Measurements from ENCODE around the gene RAB2B.
A peak's percentile ranks its signal among the peaks of the same experiment; 100 is the strongest.

Gene RAB2B

DNA sequence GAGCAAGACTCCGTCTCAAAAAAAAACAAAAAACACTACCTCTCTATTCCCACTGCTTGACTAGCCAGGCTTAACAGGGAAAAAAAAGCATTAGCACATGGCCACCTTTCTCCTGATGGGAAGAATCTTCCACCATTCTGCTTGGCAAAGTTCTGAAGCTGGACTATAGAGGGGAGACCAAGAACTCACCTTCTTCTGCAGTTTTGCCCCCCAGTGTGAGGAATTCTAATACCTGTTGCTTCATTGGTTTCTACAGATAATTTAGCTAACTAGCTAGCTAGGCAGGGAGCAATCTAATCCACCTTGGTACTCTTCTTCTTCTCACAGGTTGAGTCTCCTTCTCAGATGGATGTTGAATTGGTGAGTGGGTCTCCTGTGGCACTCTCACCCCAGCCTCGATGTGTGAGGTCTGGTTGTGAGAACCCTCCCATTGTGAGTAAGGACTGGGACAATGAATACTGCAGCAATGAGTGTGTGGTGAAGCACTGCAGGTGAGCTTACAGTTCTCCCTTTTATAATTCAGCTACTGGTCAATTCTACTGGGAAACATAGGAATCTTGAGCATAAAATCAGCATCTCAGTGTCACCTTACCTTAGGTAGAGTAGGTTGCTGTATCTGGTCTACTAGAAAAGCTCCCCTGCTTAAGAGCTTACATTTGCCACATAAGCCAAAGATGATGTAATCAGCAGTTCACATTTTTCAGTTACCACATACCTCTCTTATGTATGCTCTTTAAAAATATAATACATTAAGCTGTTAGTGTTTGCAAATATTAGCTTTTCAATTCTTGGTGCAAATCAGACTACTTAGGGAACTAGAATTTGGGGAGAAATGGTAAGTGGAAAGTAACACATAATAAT lies 18.4 kb upstream of the RAB2B start:
- H3K4me1 ChIP-seq (ENCODE audit: control insufficient read depth, insufficient read depth, low read length, poor library complexity, severe bottlenecking), result no peaks in the 10 kb centered on the region
- H3K9me3 ChIP-seq (ENCODE audit: control insufficient read depth, low read length), result no peaks in the 10 kb centered on the region
- no peak overlapping the region for H3K27ac ChIP-seq (ENCODE audit: insufficient read depth, low read length, poor library complexity, severe bottlenecking)
- H3K36me3 ChIP-seq (ENCODE audit: control insufficient read depth, insufficient read depth, low read length), result peaks cover 68% of the 10 kb centered on the region
- no peak for DNase-seq
- H3K4me3 ChIP-seq (ENCODE audit: insufficient read depth, low read depth, low read length, poor library complexity, severe bottlenecking), result no peak overlapping the region
- H3K27me3 ChIP-seq (replicated peaks; ENCODE audit: control insufficient read depth, insufficient read depth, low read length, poor library complexity, severe bottlenecking), result no peaks in the 10 kb centered on the region

DNA sequence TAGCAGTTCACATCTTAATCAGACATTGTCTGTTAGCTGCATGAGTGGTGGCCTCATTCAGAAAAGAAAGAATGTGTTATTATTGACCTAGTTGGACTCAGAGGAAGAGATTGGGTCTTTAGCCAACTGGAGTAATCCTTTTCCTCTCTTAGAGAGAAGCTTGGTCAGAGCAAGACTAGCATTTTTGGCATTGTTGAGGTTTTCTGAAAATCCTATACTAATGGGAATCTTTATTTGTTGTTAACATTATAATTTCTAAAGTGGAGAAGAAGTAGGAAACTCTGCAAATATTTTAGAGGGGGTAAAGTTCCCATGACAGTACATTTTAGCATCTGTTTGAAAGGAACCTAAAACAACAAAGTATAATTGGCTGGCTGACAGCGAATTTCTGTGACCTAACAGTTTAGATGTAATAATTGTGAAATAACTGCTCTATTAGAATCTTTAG lies 9.9 kb upstream of the RAB2B start:
- H3K4me3 ChIP-seq (ENCODE audit: insufficient read depth, low read depth, low read length, poor library complexity, severe bottlenecking), result no peak overlapping the region
- no peak overlapping the region for H3K27ac ChIP-seq (ENCODE audit: insufficient read depth, low read length, poor library complexity, severe bottlenecking)
- no peak for DNase-seq
- no peaks in the 10 kb centered on the region for H3K27me3 ChIP-seq (replicated peaks; ENCODE audit: control insufficient read depth, insufficient read depth, low read length, poor library complexity, severe bottlenecking)
- no peaks in the 10 kb centered on the region for H3K9me3 ChIP-seq (ENCODE audit: control insufficient read depth, low read length)
- no peaks in the 10 kb centered on the region for H3K4me1 ChIP-seq (ENCODE audit: control insufficient read depth, insufficient read depth, low read length, poor library complexity, severe bottlenecking)
- peaks cover 44% of the 10 kb centered on the region for H3K36me3 ChIP-seq (ENCODE audit: control insufficient read depth, insufficient read depth, low read length)

DNA sequence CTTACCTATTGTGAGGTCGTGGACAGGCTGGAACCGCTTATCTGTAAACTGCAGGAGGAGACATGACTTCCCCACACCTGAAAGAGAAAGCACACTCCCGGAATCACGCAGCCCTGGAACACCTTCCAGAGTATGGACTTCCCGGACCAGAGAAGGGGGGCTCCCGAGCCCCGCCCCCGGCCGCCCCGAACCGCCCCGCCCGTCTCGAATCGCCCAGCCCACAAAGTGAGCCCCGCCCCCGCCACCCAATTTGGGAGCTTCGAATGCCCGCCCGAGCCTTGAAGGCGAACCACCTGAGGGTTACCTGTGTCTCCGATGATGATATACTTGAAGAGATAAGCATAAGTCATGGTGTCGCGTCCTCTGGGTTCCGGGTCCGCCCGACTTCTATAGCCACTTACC lies 235 bp downstream of the RAB2B start:
- Histone ChIP-seq H3K4me3 (ENCODE audit: insufficient read depth, low read depth, low read length, poor library complexity, severe bottlenecking) (peak overlapping the region; percentile 72), H3K36me3 (ENCODE audit: control insufficient read depth, insufficient read depth, low read length) (peaks cover 8% of the 10 kb centered on the region), H3K27ac (ENCODE audit: insufficient read depth, low read length, poor library complexity, severe bottlenecking) (peak overlapping the region; percentile 88), H3K9me3 (ENCODE audit: control insufficient read depth, low read length) (no peaks in the 10 kb centered on the region), H3K4me1 (ENCODE audit: control insufficient read depth, insufficient read depth, low read length, poor library complexity, severe bottlenecking) (peaks cover 9% of the 10 kb centered on the region), H3K27me3 (replicated peaks; ENCODE audit: control insufficient read depth, insufficient read depth, low read length, poor library complexity, severe bottlenecking) (no peaks in the 10 kb centered on the region)
- peak in 2 of 3 donors; percentile 83 for DNase-seq

DNA sequence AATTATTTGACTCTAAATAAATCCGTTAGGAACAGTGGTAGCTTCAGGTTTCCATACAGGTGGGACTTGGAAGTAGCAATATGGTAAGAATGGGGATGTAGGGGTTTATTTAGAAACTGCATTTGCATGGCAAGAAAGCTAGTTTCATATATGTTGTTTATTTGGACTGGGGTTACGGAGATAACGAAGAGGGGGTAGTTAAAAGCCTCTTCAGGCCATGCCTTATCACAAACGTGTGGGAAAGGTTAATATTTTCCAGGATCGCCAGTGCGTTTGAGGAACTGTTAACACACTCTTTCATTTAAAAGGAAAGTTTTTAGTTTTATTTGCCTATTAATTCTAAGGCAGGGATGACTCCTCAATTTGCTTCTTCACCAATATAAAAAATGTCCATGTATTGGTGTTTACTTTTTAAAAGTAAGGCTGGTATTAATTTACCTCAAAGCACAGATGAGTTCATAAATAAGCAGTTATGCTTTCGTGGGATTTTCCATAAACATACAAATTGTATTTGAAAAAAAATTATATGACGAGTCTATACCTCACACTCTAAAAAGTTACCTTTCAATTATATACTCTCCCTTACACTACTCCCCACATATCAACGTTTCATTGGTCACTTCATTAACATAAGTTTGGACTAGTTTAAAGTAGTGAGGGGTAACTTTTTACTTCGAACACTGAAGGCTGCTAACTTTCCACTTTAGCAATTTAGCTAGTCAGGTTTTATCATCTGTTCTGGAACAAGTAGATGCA lies 814 bp downstream of the RAB2B start:
- DNase-seq, result no peak
- peaks cover 9% of the 10 kb centered on the region for H3K4me1 ChIP-seq (ENCODE audit: control insufficient read depth, insufficient read depth, low read length, poor library complexity, severe bottlenecking)
- H3K27ac ChIP-seq (ENCODE audit: insufficient read depth, low read length, poor library complexity, severe bottlenecking), result peak overlapping the region; percentile 88

DNA sequence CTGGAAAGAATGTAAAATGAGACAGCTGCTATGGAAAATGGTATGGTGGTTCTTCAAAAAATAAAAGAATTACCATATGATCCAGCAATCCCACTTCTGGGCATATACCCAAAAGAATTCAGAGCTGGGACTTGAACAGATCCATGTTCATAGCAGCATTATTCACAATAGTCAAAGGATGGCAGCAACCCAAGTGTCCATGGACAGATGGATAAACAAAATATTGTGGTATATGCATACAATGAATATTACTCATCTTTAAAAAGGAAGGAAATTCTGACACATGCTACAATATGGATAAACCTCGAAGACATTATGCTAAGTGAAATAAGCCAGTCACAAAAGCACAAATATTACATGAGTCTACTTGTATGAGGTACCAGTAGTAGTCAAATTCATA lies 9.1 kb downstream of the RAB2B start:
- Histone ChIP-seq H3K27ac (ENCODE audit: insufficient read depth, low read length, poor library complexity, severe bottlenecking) (no peak overlapping the region), H3K4me1 (ENCODE audit: control insufficient read depth, insufficient read depth, low read length, poor library complexity, severe bottlenecking) (no peaks in the 10 kb centered on the region), H3K4me3 (ENCODE audit: insufficient read depth, low read depth, low read length, poor library complexity, severe bottlenecking) (no peak overlapping the region), H3K27me3 (replicated peaks; ENCODE audit: control insufficient read depth, insufficient read depth, low read length, poor library complexity, severe bottlenecking) (no peaks in the 10 kb centered on the region), H3K36me3 (ENCODE audit: control insufficient read depth, insufficient read depth, low read length) (peaks cover 29% of the 10 kb centered on the region), H3K9me3 (ENCODE audit: control insufficient read depth, low read length) (no peaks in the 10 kb centered on the region)
- DNase-seq, result no peak

More for the DNA sequence above, 814 bp downstream of the RAB2B start:
- no peaks in the 10 kb centered on the region for H3K9me3 ChIP-seq (ENCODE audit: control insufficient read depth, low read length)
- no peaks in the 10 kb centered on the region for H3K27me3 ChIP-seq (replicated peaks; ENCODE audit: control insufficient read depth, insufficient read depth, low read length, poor library complexity, severe bottlenecking)
- H3K36me3 ChIP-seq (ENCODE audit: control insufficient read depth, insufficient read depth, low read length), result peaks cover 3% of the 10 kb centered on the region
- peak overlapping the region; percentile 72 for H3K4me3 ChIP-seq (ENCODE audit: insufficient read depth, low read depth, low read length, poor library complexity, severe bottlenecking)

DNA sequence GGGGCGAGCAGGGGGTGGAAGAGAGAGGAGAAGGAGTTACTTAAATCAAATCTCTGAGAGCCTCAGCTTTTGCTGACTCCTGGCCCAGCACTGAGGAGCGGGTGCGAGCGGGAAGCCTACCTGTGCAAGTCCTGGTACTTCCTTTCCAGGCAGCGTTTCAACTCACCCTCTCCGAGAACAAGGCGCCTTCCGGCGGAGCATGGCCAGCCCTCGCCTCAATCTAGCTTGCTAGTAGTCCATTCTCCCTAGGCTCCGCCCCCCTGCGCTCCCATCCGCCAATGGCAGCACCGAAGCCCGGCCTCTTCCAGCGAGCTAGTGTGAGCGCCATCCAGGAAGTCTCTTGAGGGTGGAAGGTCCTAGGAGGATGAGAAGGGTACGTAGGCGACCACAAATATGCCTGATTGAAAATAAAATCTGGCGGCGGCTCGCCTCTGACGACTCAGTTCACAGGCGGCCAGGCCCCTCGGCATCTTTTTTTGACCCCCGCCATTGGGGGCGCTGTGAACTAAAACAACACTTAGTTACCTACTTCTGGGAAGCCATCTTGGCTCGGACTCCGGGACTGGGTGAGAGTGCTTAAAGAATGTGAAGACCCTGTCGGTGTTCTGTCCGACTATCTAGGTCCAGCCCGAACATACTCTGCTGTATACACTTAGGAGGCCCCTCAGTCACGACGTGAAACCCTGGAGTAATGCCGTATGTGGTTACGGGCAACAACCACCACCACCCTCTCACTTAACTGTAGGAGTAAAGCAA lies 20.7 kb downstream of the RAB2B start, which contains the start of gene CHD8:
CHD8 (minus strand) TSS at position 212 of the 756 bp plus-strand sequence. CDS start 24,480 bp downstream, outside the sequence.
- Histone ChIP-seq H3K27me3 (replicated peaks; ENCODE audit: control insufficient read depth, insufficient read depth, low read length, poor library complexity, severe bottlenecking) (no peaks in the 10 kb centered on the region), H3K27ac (ENCODE audit: insufficient read depth, low read length, poor library complexity, severe bottlenecking) (peak within 1 kb of the TSS; percentile 91), H3K4me3 (ENCODE audit: insufficient read depth, low read depth, low read length, poor library complexity, severe bottlenecking) (peak within 1 kb of the TSS; percentile 91), H3K36me3 (ENCODE audit: control insufficient read depth, insufficient read depth, low read length) (peaks cover 4% of the 10 kb centered on the region), H3K4me1 (ENCODE audit: control insufficient read depth, insufficient read depth, low read length, poor library complexity, severe bottlenecking) (peaks cover 14% of the 10 kb centered on the region), H3K9me3 (ENCODE audit: control insufficient read depth, low read length) (no peaks in the 10 kb centered on the region)
- peak; percentile 99 to 100 (median 99) for DNase-seq

DNA sequence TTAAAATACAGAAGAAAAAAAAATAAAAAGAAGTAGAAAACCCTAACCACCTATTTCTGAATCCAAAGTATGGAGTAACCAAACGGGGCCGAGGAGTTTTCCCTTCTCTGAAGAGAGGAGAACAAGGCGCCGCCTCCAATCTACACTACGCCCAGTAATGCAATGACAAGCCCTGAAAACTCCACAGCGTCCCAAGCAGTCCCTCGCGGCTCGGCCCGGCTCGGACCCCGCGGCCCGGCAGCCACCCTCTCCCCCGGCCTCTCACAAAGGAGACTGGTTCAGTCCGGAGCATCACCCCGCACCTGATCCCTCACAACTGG lies 21.2 kb downstream of the RAB2B start:
- Histone ChIP-seq H3K36me3 (ENCODE audit: control insufficient read depth, insufficient read depth, low read length) (no peaks in the 10 kb centered on the region), H3K4me3 (ENCODE audit: insufficient read depth, low read depth, low read length, poor library complexity, severe bottlenecking) (peak overlapping the region; percentile 91), H3K4me1 (ENCODE audit: control insufficient read depth, insufficient read depth, low read length, poor library complexity, severe bottlenecking) (peaks cover 14% of the 10 kb centered on the region), H3K27me3 (replicated peaks; ENCODE audit: control insufficient read depth, insufficient read depth, low read length, poor library complexity, severe bottlenecking) (no peaks in the 10 kb centered on the region), H3K9me3 (ENCODE audit: control insufficient read depth, low read length) (no peaks in the 10 kb centered on the region), H3K27ac (ENCODE audit: insufficient read depth, low read length, poor library complexity, severe bottlenecking) (peak overlapping the region; percentile 91)
- DNase-seq, result no peak

DNA sequence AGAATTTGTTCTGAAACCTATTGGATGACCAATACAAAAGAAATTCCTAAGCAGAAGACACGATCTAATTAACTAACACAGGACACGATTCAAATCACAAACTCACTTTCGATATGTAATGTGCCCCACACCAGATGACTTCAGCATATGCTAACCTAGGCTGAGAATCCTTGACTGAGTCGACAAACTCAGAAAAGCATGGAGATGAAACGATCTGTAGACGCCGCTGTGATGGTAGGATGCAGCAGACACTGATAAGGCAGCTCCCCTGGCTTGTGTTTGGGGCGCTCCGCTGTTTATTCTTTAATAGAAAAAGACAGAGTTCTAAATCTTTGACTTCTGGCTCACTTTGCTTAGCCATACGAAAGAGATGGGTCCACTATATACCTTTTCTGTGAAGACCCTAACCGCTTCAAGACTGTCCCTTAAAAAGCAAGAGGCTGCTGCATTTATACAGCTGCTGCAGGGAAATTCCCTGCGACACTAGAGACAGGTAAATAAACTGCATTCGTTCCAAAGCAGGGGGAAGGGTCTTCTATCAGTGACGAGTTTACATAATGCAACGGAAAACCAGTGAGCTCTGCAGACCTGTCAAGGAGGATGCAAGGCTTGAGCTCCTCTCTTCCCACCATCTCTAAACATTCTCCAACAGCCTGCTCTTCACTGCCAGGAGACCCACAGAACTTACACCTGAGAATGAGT lies 21.8 kb downstream of the RAB2B start:
- no peaks in the 10 kb centered on the region for H3K9me3 ChIP-seq (ENCODE audit: control insufficient read depth, low read length)
- peak overlapping the region; percentile 91 for H3K4me3 ChIP-seq (ENCODE audit: insufficient read depth, low read depth, low read length, poor library complexity, severe bottlenecking)
- no peaks in the 10 kb centered on the region for H3K27me3 ChIP-seq (replicated peaks; ENCODE audit: control insufficient read depth, insufficient read depth, low read length, poor library complexity, severe bottlenecking)
- DNase-seq, result no peak
- H3K36me3 ChIP-seq (ENCODE audit: control insufficient read depth, insufficient read depth, low read length), result no peaks in the 10 kb centered on the region
- H3K4me1 ChIP-seq (ENCODE audit: control insufficient read depth, insufficient read depth, low read length, poor library complexity, severe bottlenecking), result peaks cover 14% of the 10 kb centered on the region
- H3K27ac ChIP-seq (ENCODE audit: insufficient read depth, low read length, poor library complexity, severe bottlenecking), result peak overlapping the region; percentile 91

DNA sequence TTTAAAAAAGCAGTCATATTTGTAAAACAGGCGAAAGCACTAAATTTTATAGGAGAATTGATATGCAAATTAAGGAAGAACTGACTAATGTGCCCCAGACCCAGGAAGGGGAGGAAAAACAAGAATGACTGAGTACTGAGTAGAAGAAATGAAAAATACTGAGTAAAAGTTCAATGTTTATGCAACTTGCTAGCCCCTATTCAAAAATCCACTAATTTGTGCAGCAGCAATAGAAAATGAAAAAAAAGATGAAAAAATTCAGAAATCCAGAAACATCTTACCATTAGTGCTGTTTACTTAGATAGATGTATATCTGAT lies 26.9 kb downstream of the RAB2B start:
- Histone ChIP-seq H3K9me3 (ENCODE audit: control insufficient read depth, low read length) (no peaks in the 10 kb centered on the region), H3K4me1 (ENCODE audit: control insufficient read depth, insufficient read depth, low read length, poor library complexity, severe bottlenecking) (peaks cover 7% of the 10 kb centered on the region), H3K27ac (ENCODE audit: insufficient read depth, low read length, poor library complexity, severe bottlenecking) (no peak overlapping the region), H3K36me3 (ENCODE audit: control insufficient read depth, insufficient read depth, low read length) (no peaks in the 10 kb centered on the region), H3K27me3 (replicated peaks; ENCODE audit: control insufficient read depth, insufficient read depth, low read length, poor library complexity, severe bottlenecking) (no peaks in the 10 kb centered on the region), H3K4me3 (ENCODE audit: insufficient read depth, low read depth, low read length, poor library complexity, severe bottlenecking) (no peak overlapping the region)
- no peak for DNase-seq

All from effector memory CD4-positive, alpha-beta T cell (primary cell).